Adrenal gland (tissue), 12 donors: Measurements from ENCODE around the gene FGF14. TPM values are rescaled to one million over a fixed set of nuclear protein-coding genes. Genes with fewer than 3 reads are reported as not detected.

ENCODE experiments used
- DNase-seq, 7 donors: peaks; one replicate each; pipeline ENCODE4 v3.0.0-alpha.2; 2019 to 2020
- H3K27ac ChIP-seq, 5 donors: fragments of 200-600 bp; sonication (generic) in 4 of 5; 1 replicate in 3 of 5; 2 replicates in 2 of 5; pipeline versions ENCODE4 v1.5.1 to v1.8.0; 2016 to 2020; ENCODE audit warnings: mild to moderate bottlenecking in 1 of 5
- H3K27me3 ChIP-seq: fragments of 200-600 bp; 2 replicates; pipeline ENCODE4 v1.8.0; 2021
- H3K36me3 ChIP-seq, 2 donors: fragments of 200-600 bp; replicated peaks in 1 of 2; 1 replicate in 1 of 2; 2 replicates in 1 of 2; pipeline versions ENCODE4 v1.5.1 to v1.8.0; 2018 to 2022
- H3K4me1 ChIP-seq, 2 donors: fragments of 200-600 bp; replicated peaks in 1 of 2; 1 replicate in 1 of 2; 2 replicates in 1 of 2; pipeline versions ENCODE4 v1.5.1 to v1.8.0; 2018 to 2021
- H3K4me3 ChIP-seq, 4 donors: fragments of 200-600 bp; sonication (generic) in 3 of 4; one replicate each; pipeline ENCODE4 v1.5.1; 2016 to 2018
- H3K9me3 ChIP-seq, 3 donors: fragments of 200-600 bp; sonication (generic) in 1 of 3; replicated peaks in 1 of 3; 1 replicate in 2 of 3; 2 replicates in 1 of 3; pipeline versions ENCODE4 v1.5.1 to v1.8.0; 2016 to 2021
- POLR2A ChIP-seq, 2 donors: fragments of 450-650 bp; IDR thresholded peaks; one replicate each; pipeline ENCODE4 v1.6.1; 2017; ENCODE audit warnings: antibody characterized with exemption in 2 of 2, mild to moderate bottlenecking in 2 of 2, moderate library complexity in 1 of 2
- WGBS, 4 donors: extraction: QIAGEN DNeasy Blood & Tissue Kit in 2 of 4; methylation state at CpG; one replicate each; pipeline versions ENCODE4 v1.1.5 to v1.1.7; 2013 to 2017; 5-methylcytosine and 5-hydroxymethylcytosine counted together
- intact Hi-C, 2 donors: fragments of 100-400 bp; cut with DNase I; formaldehyde crosslinking; loops; one replicate each; pipeline versions ENCODE4 v1.14.1 to v1.15.0; 2022 to 2023
- polyA plus RNA-seq, 3 donors: library from polyadenylated mRNA; stranded (reverse); fragments of 200-250 nt in 2 of 3; fragments of 350-450 nt in 1 of 3; fragmentation: Illumina TruSeq in 1 of 3; extraction: RNeasy Lipid Tissue Mini Kit (QIAGEN cat#74804) in 1 of 3; gene quantifications; one replicate each; pipeline ENCODE4 v1.2.3, GENCODE V29; 2013 to 2014
- total RNA-seq, 9 donors: library from RNA; depleted of rRNA in 4 of 9; stranded (reverse); fragments of >200 nt in 4 of 9; fragments of 120-200 nt in 1 of 9; fragmentation: NEBNext Ultra II Directional in 1 of 9; extraction: Animal tissue kit (Norgen Biotek cat#: 25700) in 1 of 9; gene quantifications; one replicate each; pipeline versions ENCODE4 v1.1.0 to v1.2.4, GENCODE V29; 2013 to 2023
- TF ChIP-seq, protein P1 (sequence below), 6 experiments: fragments of 450-650 bp in 4 of 6; fragments of 200-600 bp in 2 of 6; sonication (generic) in 1 of 6; IDR thresholded peaks; 1 replicate in 5 of 6; 2 replicates in 1 of 6; pipeline versions ENCODE4 v1.5.1 to v1.8.0; 2016 to 2021; ENCODE audit warnings: antibody characterized with exemption in 6 of 6, mild to moderate bottlenecking in 2 of 6, moderate library complexity in 1 of 6
- donor health status: healthy with polysubstance abuse.
- donor health status: Bipolar disorder and iron deficiency.
- donor health status: DM: yes; HTN: yes; CAD: no.
- donor health status: DM: no; HTN: no; CAD: no.
- donor health status: DM: no; HTN: no; CAD: no.
- donor health status: DM: yes; HTN: yes; CAD: no.

Gene FGF14
- total and polyA plus RNA-seq, 12 donors, result 0.32 to 9.3 (median 2.8) TPM; not detected in 2

- no peak for TF ChIP-seq POLR2A (IDR thresholded peaks at IDR 0.05)
- TF ChIP-seq, protein P1, sequence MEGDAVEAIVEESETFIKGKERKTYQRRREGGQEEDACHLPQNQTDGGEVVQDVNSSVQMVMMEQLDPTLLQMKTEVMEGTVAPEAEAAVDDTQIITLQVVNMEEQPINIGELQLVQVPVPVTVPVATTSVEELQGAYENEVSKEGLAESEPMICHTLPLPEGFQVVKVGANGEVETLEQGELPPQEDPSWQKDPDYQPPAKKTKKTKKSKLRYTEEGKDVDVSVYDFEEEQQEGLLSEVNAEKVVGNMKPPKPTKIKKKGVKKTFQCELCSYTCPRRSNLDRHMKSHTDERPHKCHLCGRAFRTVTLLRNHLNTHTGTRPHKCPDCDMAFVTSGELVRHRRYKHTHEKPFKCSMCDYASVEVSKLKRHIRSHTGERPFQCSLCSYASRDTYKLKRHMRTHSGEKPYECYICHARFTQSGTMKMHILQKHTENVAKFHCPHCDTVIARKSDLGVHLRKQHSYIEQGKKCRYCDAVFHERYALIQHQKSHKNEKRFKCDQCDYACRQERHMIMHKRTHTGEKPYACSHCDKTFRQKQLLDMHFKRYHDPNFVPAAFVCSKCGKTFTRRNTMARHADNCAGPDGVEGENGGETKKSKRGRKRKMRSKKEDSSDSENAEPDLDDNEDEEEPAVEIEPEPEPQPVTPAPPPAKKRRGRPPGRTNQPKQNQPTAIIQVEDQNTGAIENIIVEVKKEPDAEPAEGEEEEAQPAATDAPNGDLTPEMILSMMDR (IDR thresholded peaks at IDR 0.05), result no peak
- WGBS, 4 donors, result 0 to 2% (median 2%) methylated on average over 14 to 16 of the region's 16 CpGs
- H3K27me3 ChIP-seq, result peaks cover 39% of the 10 kb centered on the region
- intact Hi-C loops, result no loop called here
- H3K4me3 ChIP-seq, result no peak overlapping the region
- no peaks in the 10 kb centered on the region for H3K36me3 ChIP-seq
- no peaks in the 10 kb centered on the region for H3K9me3 ChIP-seq
- no peak for DNase-seq
- no peak overlapping the region for H3K27ac ChIP-seq
- H3K4me1 ChIP-seq, result peaks cover 0 to 6% of the 10 kb centered on the region in 2 donors
Observed at GRCh38 chr13:101917475-101917810, 484.4 kb downstream of the FGF14 start.

DNA sequence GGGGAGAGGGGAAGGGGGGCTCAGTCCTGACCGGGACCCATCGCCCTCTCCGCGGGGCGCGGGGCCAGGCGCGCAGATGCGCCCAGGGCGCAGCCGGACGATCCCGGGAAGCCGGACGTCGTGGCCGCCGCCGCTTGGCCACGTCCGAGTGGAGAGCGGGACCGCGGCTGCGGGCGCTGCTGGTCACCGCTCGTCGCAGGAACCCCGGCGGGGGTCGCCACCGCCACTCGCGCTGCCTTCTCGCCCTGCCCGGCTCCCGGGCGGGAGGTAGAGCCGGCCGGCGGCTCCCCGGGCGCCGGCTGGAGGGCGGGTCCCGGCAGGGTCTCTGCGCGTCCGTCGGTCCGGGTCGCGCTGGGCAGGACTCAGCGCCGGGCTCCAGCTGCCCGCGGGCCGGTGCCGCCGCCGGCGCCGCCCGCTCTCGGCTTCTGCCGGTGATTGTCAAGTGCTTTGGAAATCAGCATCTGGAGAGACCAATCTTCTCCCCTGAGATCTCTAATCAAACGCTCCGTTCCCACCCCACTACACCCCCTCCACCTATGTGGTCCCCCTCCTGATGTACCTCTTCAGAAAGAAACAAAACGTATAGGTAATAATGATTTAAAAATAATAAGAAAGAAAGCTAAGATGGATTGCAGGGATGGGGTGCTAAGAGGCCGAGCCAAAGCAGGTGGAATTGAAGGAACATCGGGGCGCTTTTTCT lies 484.9 kb downstream of the FGF14 start:
- intact Hi-C loops, result no loop called here
- TF ChIP-seq POLR2A (IDR thresholded peaks at IDR 0.05), result no peak
- TF ChIP-seq, protein P1 (IDR thresholded peaks at IDR 0.05), result no peak
- DNase-seq, result no peak
- no peaks in the 10 kb centered on the region for H3K36me3 ChIP-seq
- H3K4me1 ChIP-seq, result peaks cover 0 to 6% of the 10 kb centered on the region in 2 donors
- H3K4me3 ChIP-seq, result peak overlapping the region in 1 of 4 donors; percentile 30
- no peaks in the 10 kb centered on the region for H3K9me3 ChIP-seq
- WGBS, 4 donors, result 0 to 2% (median 1%) methylated on average over 12 to 73 of the region's 73 CpGs
- H3K27me3 ChIP-seq, result peaks cover 39% of the 10 kb centered on the region
- peak overlapping the region in 1 of 5 donors; percentile 38 for H3K27ac ChIP-seq

DNA sequence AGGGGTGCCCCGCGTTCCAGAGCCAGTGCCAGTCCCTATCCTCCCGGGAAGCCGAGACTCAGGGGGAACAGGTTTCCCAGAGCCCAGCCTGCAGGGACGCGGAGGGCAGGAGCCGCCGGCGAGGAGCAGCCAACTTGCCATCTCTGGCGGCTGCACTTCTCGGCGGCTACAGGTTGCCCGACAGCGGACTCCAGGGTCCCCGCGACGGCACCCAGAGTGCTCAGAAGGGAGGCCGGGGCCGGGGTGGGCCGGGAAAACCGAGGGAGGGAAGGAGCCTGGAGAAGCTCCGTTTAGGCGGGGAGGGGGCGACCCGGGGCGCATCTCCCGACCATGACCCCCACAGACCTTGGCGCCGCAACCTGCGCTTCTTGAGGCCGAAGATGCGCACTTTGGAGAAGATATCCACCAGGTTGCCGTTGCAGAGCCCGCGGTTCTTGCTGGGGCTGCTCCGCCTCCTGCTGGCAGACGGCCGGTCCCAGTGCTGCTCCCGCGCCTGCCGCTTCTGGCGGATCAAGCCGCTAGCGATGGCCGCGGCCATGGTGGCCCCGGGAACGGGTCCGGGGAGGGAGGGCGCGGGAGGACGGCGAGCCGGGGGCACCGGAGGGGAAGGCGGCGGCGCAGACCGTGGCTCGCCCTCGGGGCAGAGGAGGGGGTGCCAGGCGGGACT lies 485.6 kb downstream of the FGF14 start:
- DNase-seq, result peak in 1 of 7 donors; percentile 72
- peak overlapping the region in 1 of 5 donors; percentile 38 for H3K27ac ChIP-seq
- H3K27me3 ChIP-seq, result peaks cover 36% of the 10 kb centered on the region
- no peaks in the 10 kb centered on the region for H3K9me3 ChIP-seq
- 0 to 2% (median 2%) methylated on average over 4 to 62 of the region's 62 CpGs for WGBS, 4 donors
- no peaks in the 10 kb centered on the region for H3K36me3 ChIP-seq
- peak overlapping the region in 1 of 4 donors; percentile 30 for H3K4me3 ChIP-seq
- TF ChIP-seq POLR2A (IDR thresholded peaks at IDR 0.05), result no peak
- TF ChIP-seq, protein P1 (IDR thresholded peaks at IDR 0.05), result no peak
- H3K4me1 ChIP-seq, result peaks cover 0 to 6% of the 10 kb centered on the region in 2 donors
- intact Hi-C loops, result no loop called here

DNA sequence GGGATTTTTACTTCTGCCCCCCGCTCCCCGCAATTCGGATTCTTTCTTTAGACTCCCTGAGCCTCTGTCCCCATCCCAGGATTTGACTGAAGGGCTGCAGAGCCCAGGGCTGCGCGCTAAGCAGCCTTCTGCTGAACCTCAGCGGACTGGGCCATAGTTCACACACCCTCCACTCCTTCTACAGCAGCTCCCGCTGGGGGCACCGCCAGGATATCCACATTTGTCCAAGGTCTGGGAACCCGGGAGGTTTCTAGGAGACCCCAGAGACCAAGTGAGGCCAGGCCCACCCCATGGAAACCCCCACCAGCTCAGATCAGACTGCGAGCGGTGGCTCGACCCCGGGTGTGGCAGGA lies 486.1 kb downstream of the FGF14 start:
- H3K9me3 ChIP-seq, result no peaks in the 10 kb centered on the region
- intact Hi-C loops, result no loop called here
- no peak overlapping the region for H3K4me3 ChIP-seq

More for the DNA sequence above, 486.1 kb downstream of the FGF14 start:
- H3K27me3 ChIP-seq, result peaks cover 31% of the 10 kb centered on the region
- TF ChIP-seq, protein P1 (IDR thresholded peaks at IDR 0.05), result no peak
- TF ChIP-seq POLR2A (IDR thresholded peaks at IDR 0.05), result no peak
- DNase-seq, result no peak
- WGBS, 4 donors, result 5 to 12% (median 9%) methylated on average over 9 to 13 of the region's 13 CpGs
- H3K27ac ChIP-seq, result no peak overlapping the region
- H3K36me3 ChIP-seq, result no peaks in the 10 kb centered on the region
- H3K4me1 ChIP-seq, result peaks cover 0 to 6% of the 10 kb centered on the region in 2 donors
